GM18517 (cell line): ENCODE data around the gene RPL4.
"Not testable (repeated sequence)": the region's sequence is repeated elsewhere in the genome, so short reads cannot be mapped to it uniquely, and the experiment has no call there.

Experiments used
- ATAC-seq: cut with Tn5 transposase; IDR thresholded peaks from one replicate; pipeline ENCODE4 v1.9.1; 2021; ENCODE audit warnings: mild to moderate bottlenecking, moderate library complexity; ENCODE audit not compliant: unreplicated experiment

RPL4 gene

GRCh38 chr15:66491846-66492245 is 12.8 kb downstream of the RPL4 start:
- no peak for ATAC-seq

GRCh38 chr15:66489179-66489791 is 15.4 kb downstream of the RPL4 start:
- no peak for ATAC-seq

GRCh38 chr15:66488525-66488924 is 16.1 kb downstream of the RPL4 start:
- no peak for ATAC-seq

GRCh38 chr15:66486887-66487286 is 17.8 kb downstream of the RPL4 start:
- no peak for ATAC-seq

- ATAC-seq = no peak
Observed at GRCh38 chr15:66484539-66485112, 20.0 kb downstream of the RPL4 start.

GRCh38 chr15:66483131-66483566 is 21.5 kb downstream of the RPL4 start:
- no peak for ATAC-seq

- no peak for ATAC-seq
Observed at GRCh38 chr15:66482539-66482938, 22.1 kb downstream of the RPL4 start.

- ATAC-seq = no peak
Observed at GRCh38 chr15:66481107-66481856, 23.4 kb downstream of the RPL4 start.

GRCh38 chr15:66480267-66480666 is 24.4 kb downstream of the RPL4 start:
- no peak for ATAC-seq

- no peak for ATAC-seq
Observed at GRCh38 chr15:66477011-66477410, 27.6 kb downstream of the RPL4 start.

- no peak for ATAC-seq
Observed at GRCh38 chr15:66476535-66476934, 28.1 kb downstream of the RPL4 start.

GRCh38 chr15:66474963-66475362 is 29.7 kb downstream of the RPL4 start:
- ATAC-seq = no peak

- ATAC-seq = no peak
Observed at GRCh38 chr15:66474135-66474534, 30.5 kb downstream of the RPL4 start.

GRCh38 chr15:66472176-66472999 is 32.3 kb downstream of the RPL4 start:
- ATAC-seq = peak; percentile 88

- not testable (repeated sequence) for ATAC-seq
Observed at GRCh38 chr15:66470825-66471224, 33.8 kb downstream of the RPL4 start.

GRCh38 chr15:66467162-66468040 is 37.3 kb downstream of the RPL4 start:
- not testable (repeated sequence) for ATAC-seq

- not testable (repeated sequence) for ATAC-seq
Observed at GRCh38 chr15:66465294-66465693, 39.4 kb downstream of the RPL4 start.

- ATAC-seq = no peak
Observed at GRCh38 chr15:66462627-66463026, 42.0 kb downstream of the RPL4 start.

GRCh38 chr15:66461917-66462316 is 42.7 kb downstream of the RPL4 start:
- no peak for ATAC-seq

- not testable (repeated sequence) for ATAC-seq
Observed at GRCh38 chr15:66461294-66461693, 43.4 kb downstream of the RPL4 start.
